ENCODE data around the gene INF2. TPM values are rescaled to one million over a fixed set of nuclear protein-coding genes. Genes with fewer than 3 reads are reported as not detected.
"Not testable (repeated sequence)": the region's sequence is repeated elsewhere in the genome, so short reads cannot be mapped to it uniquely, and the experiment has no call there.

The INF2 gene
- total and polyA plus RNA-seq, 2 experiments from 2014 or later, result 23.0 to 53.3 TPM

- TF ChIP-seq EZH2phosphoT487 (IDR thresholded peaks at IDR 0.05; ENCODE audit: insufficient read depth, low read depth) (no peak), EZH2 (IDR thresholded peaks at IDR 0.05; ENCODE audit: insufficient read depth, poor library complexity, severe bottlenecking) (no peak)
- H3K27me3 ChIP-seq (replicated peaks; ENCODE audit: insufficient read depth), result no peaks in the 10 kb centered on the region
- in situ Hi-C loops (cut with MboI), result no loop called here
- 0 out of 2 replicates have a peak overlapping the region, but pooled peaks have one; percentile 8 for H3K4me3 ChIP-seq
- H3K79me2 ChIP-seq (ENCODE audit: insufficient read depth), result peaks cover 13% of the 10 kb centered on the region
- H3K9me2 ChIP-seq (ENCODE audit: insufficient read depth), result no peaks in the 10 kb centered on the region
- no peak overlapping the region; the same call in 1 of the 2 replicates for H2AFZ ChIP-seq
- H3K9ac ChIP-seq, result peak overlapping the region; percentile 58
- peak overlapping the region; percentile 79 for H3K27ac ChIP-seq
- peak overlapping the region; percentile 67 for H3K4me2 ChIP-seq (ENCODE audit: unreplicated experiment)
- no peaks in the 10 kb centered on the region for H4K20me1 ChIP-seq (ENCODE audit: insufficient read depth)
- H3K4me1 ChIP-seq (ENCODE audit: insufficient read depth), result peaks cover 38% of the 10 kb centered on the region
- DNase-seq, result peak; percentile 82
- H3F3A ChIP-seq (ENCODE audit: insufficient read depth), result peaks cover 34% of the 10 kb centered on the region
- WGBS, 2 experiments (ENCODE audit: low coverage in 1 of 2, low lambda C conversion rate in 2 of 2, missing lambda C conversion rate in 2 of 2), result 5 to 11% methylated on average over 9 to 11 of the region's 11 CpGs
- no peaks in the 10 kb centered on the region for H3K9me3 ChIP-seq (ENCODE audit: low read depth)
- H3K36me3 ChIP-seq (ENCODE audit: low read depth), result no peaks in the 10 kb centered on the region
These were observed 59.8 kb downstream of the INF2 start for GRCh38 chr14:104749111-104749649.

GRCh38 chr14:104750056-104750752 lies 60.8 kb downstream of the INF2 start:
- Histone ChIP-seq H4K20me1 (ENCODE audit: insufficient read depth) (no peaks in the 10 kb centered on the region), H3K4me3 (0 out of 2 replicates have a peak overlapping the region, but pooled peaks have one; percentile 8), H3K9me3 (ENCODE audit: low read depth) (no peaks in the 10 kb centered on the region), H3K4me1 (ENCODE audit: insufficient read depth) (peaks cover 38% of the 10 kb centered on the region), H3F3A (ENCODE audit: insufficient read depth) (peaks cover 34% of the 10 kb centered on the region), H3K4me2 (ENCODE audit: unreplicated experiment) (peak overlapping the region; percentile 67), H3K36me3 (ENCODE audit: low read depth) (no peaks in the 10 kb centered on the region), H3K27ac (peak overlapping the region; percentile 79), H3K9me2 (ENCODE audit: insufficient read depth) (no peaks in the 10 kb centered on the region), H2AFZ (peak overlapping the region; percentile 55), H3K27me3 (replicated peaks; ENCODE audit: insufficient read depth) (no peaks in the 10 kb centered on the region), H3K9ac (peak overlapping the region; percentile 58), H3K79me2 (ENCODE audit: insufficient read depth) (peaks cover 23% of the 10 kb centered on the region)
- 66 to 68% methylated on average over 12 of the region's 12 CpGs for WGBS, 2 experiments (ENCODE audit: low coverage in 1 of 2, low lambda C conversion rate in 2 of 2, missing lambda C conversion rate in 2 of 2)
- in situ Hi-C loops (cut with MboI), result no loop called here
- TF ChIP-seq EZH2phosphoT487 (IDR thresholded peaks at IDR 0.05; ENCODE audit: insufficient read depth, low read depth) (no peak), EZH2 (IDR thresholded peaks at IDR 0.05; ENCODE audit: insufficient read depth, poor library complexity, severe bottlenecking) (no peak)
- peak; percentile 81 for DNase-seq

DNA sequence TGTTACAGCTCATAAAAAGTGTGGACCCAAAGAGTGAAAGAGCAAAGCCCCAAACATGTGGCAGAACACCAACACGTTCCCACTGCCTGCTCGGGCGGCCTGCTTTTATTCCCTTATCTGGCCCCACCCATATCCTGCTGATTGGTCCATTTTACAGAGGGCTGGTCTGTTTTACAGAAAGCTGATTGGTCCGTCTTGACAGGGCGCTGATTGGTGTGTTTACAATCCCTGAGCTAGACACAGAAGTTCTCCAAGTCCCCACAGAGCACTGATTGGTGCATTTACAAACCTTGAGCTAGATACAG lies 61.3 kb downstream of the INF2 start:
- in situ Hi-C loops (cut with MboI); H3K9me2 ChIP-seq (ENCODE audit: insufficient read depth); H3K27me3 ChIP-seq (replicated peaks; ENCODE audit: insufficient read depth); H3K9me3 ChIP-seq (ENCODE audit: low read depth); H4K20me1 ChIP-seq (ENCODE audit: insufficient read depth); H2AFZ ChIP-seq; H3K36me3 ChIP-seq (ENCODE audit: low read depth); H3K4me3 ChIP-seq; H3K9ac ChIP-seq; DNase-seq: not testable (repeated sequence)
- Histone ChIP-seq H3F3A (ENCODE audit: insufficient read depth) (peaks cover 34% of the 10 kb centered on the region), H3K79me2 (ENCODE audit: insufficient read depth) (peaks cover 28% of the 10 kb centered on the region), H3K27ac (peak overlapping the region; percentile 79), H3K4me2 (ENCODE audit: unreplicated experiment) (peak overlapping the region; percentile 67), H3K4me1 (ENCODE audit: insufficient read depth) (peaks cover 38% of the 10 kb centered on the region)
- WGBS, 2 experiments (ENCODE audit: low coverage in 1 of 2, low lambda C conversion rate in 2 of 2, missing lambda C conversion rate in 2 of 2), result 99 to 100% methylated on average over 5 of the region's 5 CpGs

DNA sequence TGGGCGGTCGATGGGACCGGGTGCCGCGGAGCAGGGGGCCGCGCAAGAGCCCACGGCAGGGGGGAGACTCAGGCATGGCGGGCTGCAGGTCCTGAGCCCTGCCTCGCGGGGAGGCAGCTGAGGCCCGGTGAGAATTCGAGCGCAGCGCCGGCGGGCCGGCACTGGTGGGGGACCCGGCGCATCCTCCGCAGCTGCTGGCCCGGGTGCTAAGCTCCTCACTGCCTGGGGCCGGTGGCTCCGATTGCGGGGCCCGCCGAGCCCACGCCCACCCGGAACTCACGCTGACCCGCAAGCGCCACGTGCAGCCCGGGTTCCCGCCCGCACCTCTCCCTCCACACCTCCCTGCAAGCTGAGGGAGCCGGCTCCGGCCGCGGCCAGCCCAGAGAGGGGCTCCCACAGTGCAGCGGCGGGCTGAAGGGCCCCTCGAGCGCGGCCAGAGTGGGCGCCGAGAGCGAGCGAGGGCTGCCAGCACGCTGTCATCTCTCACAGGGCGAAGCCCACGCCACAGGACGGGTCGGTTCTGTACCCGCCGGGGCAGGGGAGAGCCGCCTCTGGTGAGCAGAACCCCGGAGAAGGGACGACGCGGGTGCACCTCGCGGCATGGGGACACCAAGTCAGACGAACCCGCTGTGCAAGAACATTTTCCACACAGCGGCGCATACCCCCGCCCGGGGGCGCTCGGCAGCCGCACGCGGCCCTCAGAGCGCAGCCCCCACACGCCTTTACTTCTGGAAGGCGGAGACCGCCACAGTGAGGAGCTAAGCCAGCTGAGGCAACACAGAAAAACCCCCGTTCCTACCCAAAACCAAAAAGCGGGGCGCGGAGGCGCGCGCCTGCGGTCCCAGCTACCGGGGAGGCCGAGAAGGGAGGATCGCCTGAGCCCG lies 62.4 kb downstream of the INF2 start:
- Histone ChIP-seq H3K9me2 (ENCODE audit: insufficient read depth) (no peaks in the 10 kb centered on the region), H3K9ac (peak overlapping the region; percentile 68), H4K20me1 (ENCODE audit: insufficient read depth) (no peaks in the 10 kb centered on the region), H3K4me3 (peak overlapping the region; percentile 90), H3F3A (ENCODE audit: insufficient read depth) (peaks cover 29% of the 10 kb centered on the region), H3K27me3 (replicated peaks; ENCODE audit: insufficient read depth) (no peaks in the 10 kb centered on the region), H3K27ac (peak overlapping the region; percentile 39), H3K4me2 (ENCODE audit: unreplicated experiment) (peak overlapping the region; percentile 72), H3K9me3 (ENCODE audit: low read depth) (no peaks in the 10 kb centered on the region), H2AFZ (peak overlapping the region; percentile 87), H3K4me1 (ENCODE audit: insufficient read depth) (peaks cover 28% of the 10 kb centered on the region), H3K36me3 (ENCODE audit: low read depth) (no peaks in the 10 kb centered on the region), H3K79me2 (ENCODE audit: insufficient read depth) (peaks cover 38% of the 10 kb centered on the region)
- no peak for DNase-seq
- WGBS, 2 experiments (ENCODE audit: low coverage in 1 of 2, low lambda C conversion rate in 2 of 2, missing lambda C conversion rate in 2 of 2), result 61 to 70% methylated on average over 45 to 70 of the region's 90 CpGs
- TF ChIP-seq EZH2phosphoT487 (IDR thresholded peaks at IDR 0.05; ENCODE audit: insufficient read depth, low read depth) (no peak), EZH2 (IDR thresholded peaks at IDR 0.05; ENCODE audit: insufficient read depth, poor library complexity, severe bottlenecking) (no peak)
- in situ Hi-C loops (cut with MboI), result no loop called here

All from GM23248 (cell line).